Activated naive CD4-positive, alpha-beta T cell treated with anti-CD3 and anti-CD28 coated beads, Interleukin-2, amount 10 ng/mL, durations not matched to agents 7 days and 5 days (primary cell): ENCODE measurements around the gene RELN.

ENCODE experiments used
- CTCF ChIA-PET: fragments of 350-600 bp; sonication (Branson Sonifier 250); formaldehyde crosslinking; loops from one replicate; lab custom pipeline; 2021; ENCODE audit warnings: antibody characterized with exemption; lab: Charles Lee
- DNase-seq: peaks from one replicate; pipeline ENCODE4 v3.0.0-alpha.2; 2020
- H3K27ac Mint-ChIP-seq: one replicate; pipeline ENCODE4 v1.8.0; 2021; ENCODE audit warnings: mild to moderate bottlenecking, moderate library complexity, mixed read lengths
- H3K27me3 Mint-ChIP-seq: one replicate; pipeline ENCODE4 v1.8.0; 2021; ENCODE audit warnings: mild to moderate bottlenecking, mixed read lengths
- H3K36me3 Mint-ChIP-seq: one replicate; pipeline ENCODE4 v1.8.0; 2021; ENCODE audit warnings: mixed read lengths
- H3K4me1 Mint-ChIP-seq: one replicate; pipeline ENCODE4 v1.8.0; 2021; ENCODE audit warnings: mixed read lengths
- H3K4me3 Mint-ChIP-seq: one replicate; pipeline ENCODE4 v1.8.0; 2021; ENCODE audit warnings: mild to moderate bottlenecking, moderate library complexity, mixed read lengths
- H3K9me3 Mint-ChIP-seq: one replicate; pipeline ENCODE4 v1.8.0; 2021; ENCODE audit warnings: mixed read lengths

Gene RELN

DNA sequence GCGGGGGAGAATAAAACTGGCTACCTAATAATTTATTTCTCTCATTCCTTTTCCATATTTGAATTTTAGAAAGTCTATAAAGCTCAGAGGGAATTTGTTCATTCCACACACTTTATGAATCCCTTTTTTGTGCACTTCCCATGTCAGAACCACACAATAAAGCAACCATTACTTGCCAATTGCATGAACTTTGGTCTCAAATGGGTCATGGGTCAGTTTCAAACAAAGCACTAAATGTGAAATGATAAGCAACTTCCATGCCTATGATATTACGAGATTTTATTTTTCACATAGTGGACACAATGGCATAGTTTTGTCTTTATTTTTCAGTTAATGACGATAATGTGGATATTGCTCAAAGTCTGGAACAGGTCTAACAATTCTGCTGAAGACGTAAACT, 18.6 kb upstream of the RELN start:
- DNase-seq, result no peak
- H3K36me3 Mint-ChIP-seq, result no peaks in the 10 kb centered on the region
- H3K27me3 Mint-ChIP-seq, result peaks cover 7% of the 10 kb centered on the region
- no peak overlapping the region for H3K27ac Mint-ChIP-seq
- no peaks in the 10 kb centered on the region for H3K9me3 Mint-ChIP-seq
- CTCF ChIA-PET, result no interaction called here
- no peaks in the 10 kb centered on the region for H3K4me1 Mint-ChIP-seq
- H3K4me3 Mint-ChIP-seq, result no peak overlapping the region

DNA sequence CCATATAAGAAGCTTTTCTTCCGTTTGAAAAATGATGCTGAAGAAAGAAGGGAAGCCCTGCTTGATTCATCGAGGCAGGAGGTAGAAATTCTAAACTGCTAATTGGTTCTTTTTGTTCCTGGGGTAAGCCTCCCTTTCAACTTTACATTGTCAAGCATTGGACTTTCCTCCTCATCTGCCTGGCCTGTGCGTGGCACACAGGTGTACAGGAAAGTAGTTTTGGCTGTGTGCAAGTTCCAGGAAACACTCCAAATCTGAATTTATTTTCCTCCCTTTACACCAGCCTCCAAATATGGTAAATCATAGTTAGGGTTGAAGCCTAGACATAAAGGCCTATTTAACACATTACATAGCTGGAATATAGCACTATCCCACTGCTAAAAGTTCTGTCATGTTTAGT, 18.2 kb upstream of the RELN start:
- Mint-ChIP-seq H3K4me1 (no peaks in the 10 kb centered on the region), H3K27ac (no peak overlapping the region), H3K36me3 (no peaks in the 10 kb centered on the region), H3K9me3 (no peaks in the 10 kb centered on the region), H3K4me3 (no peak overlapping the region), H3K27me3 (peaks cover 7% of the 10 kb centered on the region)
- DNase-seq, result no peak
- CTCF ChIA-PET, result no interaction called here

DNA sequence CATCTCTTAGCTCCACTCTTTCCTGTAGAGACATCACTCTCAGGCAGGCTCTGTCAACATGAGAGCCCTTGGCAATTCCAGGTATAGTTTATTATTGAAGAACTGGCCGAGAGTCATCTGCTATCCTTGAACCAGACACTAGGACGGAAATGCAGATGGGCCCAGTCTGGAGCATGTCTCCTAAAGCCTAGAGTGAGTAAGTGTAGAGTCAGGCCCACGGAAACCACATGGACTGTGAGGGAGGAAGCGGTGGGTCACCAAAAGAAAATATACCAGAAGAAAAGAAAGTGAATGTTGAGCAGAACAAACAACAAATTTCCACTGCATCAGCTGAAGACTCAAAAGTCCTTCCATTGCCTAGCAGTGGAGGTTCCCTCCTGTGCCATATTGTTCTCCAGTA, 15.7 kb upstream of the RELN start:
- no peaks in the 10 kb centered on the region for H3K9me3 Mint-ChIP-seq
- H3K27me3 Mint-ChIP-seq, result peaks cover 7% of the 10 kb centered on the region
- no peaks in the 10 kb centered on the region for H3K4me1 Mint-ChIP-seq
- CTCF ChIA-PET, result no interaction called here
- no peak overlapping the region for H3K27ac Mint-ChIP-seq
- H3K4me3 Mint-ChIP-seq, result no peak overlapping the region
- no peak for DNase-seq
- no peaks in the 10 kb centered on the region for H3K36me3 Mint-ChIP-seq

DNA sequence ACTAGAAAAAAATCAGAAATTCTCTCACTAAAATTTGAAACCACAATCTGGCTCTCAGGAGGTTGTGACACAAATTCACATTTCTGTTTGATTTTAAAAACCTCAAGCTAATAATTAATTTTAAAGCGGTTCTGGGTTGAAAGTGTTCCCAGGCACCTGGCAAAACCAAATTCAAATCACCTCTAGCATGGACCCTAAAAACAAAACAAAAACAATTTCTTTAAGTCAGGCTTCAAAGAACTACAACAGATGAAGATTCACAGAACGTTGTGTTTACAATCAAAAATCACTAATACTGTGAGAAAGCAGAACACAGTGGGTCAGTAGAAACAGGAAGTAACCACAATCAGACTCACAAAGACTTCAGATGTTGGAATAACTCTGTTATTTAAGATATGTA, 7.2 kb upstream of the RELN start:
- Mint-ChIP-seq H3K4me3 (no peak overlapping the region), H3K27ac (no peak overlapping the region), H3K27me3 (peaks cover 6% of the 10 kb centered on the region), H3K4me1 (no peaks in the 10 kb centered on the region), H3K9me3 (no peaks in the 10 kb centered on the region), H3K36me3 (no peaks in the 10 kb centered on the region)
- CTCF ChIA-PET, result no interaction called here
- DNase-seq, result no peak

DNA sequence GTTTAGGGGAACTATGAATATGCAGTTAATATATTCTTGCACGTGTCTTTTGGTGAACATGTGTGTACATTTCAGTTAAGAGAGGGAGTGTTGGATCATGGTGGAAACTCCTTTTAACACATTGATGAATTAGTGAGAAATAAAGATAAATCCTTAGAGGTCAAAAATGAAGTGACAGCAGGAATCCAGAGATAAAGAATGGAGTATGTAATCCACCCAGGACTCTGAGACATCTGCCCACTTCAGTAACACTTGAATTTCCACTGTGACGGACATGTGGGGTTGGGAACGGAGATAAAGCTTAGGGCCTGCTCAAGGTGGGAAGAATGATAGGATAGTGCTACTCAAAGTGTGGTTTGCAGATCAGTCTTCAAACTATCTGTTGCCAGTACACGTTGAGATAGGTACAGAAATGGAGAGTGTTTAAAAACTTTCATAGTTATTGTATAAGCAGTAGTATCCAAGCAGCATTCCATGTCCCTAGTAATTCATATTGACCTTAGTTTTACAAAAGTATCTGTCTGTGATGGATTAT, 6.6 kb upstream of the RELN start:
- Mint-ChIP-seq H3K27ac (no peak overlapping the region), H3K4me3 (no peak overlapping the region), H3K27me3 (peaks cover 12% of the 10 kb centered on the region), H3K4me1 (no peaks in the 10 kb centered on the region), H3K9me3 (no peaks in the 10 kb centered on the region), H3K36me3 (no peaks in the 10 kb centered on the region)
- DNase-seq, result no peak
- CTCF ChIA-PET, result no interaction called here

DNA sequence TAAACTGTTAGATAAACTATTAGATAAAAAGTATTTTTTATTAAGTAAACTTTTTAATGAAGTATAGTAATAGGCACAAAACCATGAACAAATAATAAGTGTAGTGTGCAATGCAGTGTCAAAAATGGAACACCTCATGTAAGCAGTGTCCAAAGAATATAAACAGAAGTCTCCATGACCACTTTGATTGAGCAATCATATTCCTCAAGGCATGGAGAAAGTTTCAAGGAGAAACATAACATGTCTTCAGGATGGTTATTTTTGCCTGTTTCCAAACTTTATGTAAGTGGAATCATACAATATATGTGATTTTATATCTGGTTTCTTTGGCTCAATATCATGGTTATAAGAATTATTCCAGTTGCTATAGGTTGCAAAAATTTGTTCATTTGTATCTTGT, 6.1 kb upstream of the RELN start:
- H3K9me3 Mint-ChIP-seq, result no peaks in the 10 kb centered on the region
- no peak for DNase-seq
- CTCF ChIA-PET, result no interaction called here
- H3K27me3 Mint-ChIP-seq, result peaks cover 17% of the 10 kb centered on the region
- H3K36me3 Mint-ChIP-seq, result no peaks in the 10 kb centered on the region
- H3K27ac Mint-ChIP-seq, result no peak overlapping the region
- peaks cover 2% of the 10 kb centered on the region for H3K4me1 Mint-ChIP-seq
- no peak overlapping the region for H3K4me3 Mint-ChIP-seq

DNA sequence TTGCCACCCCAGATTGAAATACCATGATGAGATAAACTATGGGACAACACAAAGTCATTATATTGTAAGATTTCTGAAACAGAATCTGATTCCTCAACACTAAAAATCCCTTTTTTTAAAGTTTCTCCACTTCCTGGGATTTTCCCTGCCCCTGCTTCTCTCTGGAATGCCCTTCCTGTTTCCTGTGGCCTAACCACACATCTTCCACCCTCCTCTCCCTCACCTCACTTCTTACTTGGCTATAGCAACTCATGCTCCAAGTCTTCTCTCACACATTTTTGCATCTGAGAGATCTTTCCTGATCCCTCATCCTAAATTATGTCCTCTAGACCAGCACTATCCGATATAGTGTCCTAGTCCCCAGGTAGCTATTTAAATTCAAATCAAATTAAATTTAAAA, 4.1 kb upstream of the RELN start:
- Mint-ChIP-seq H3K27ac (no peak overlapping the region), H3K36me3 (peaks cover 3% of the 10 kb centered on the region), H3K9me3 (no peaks in the 10 kb centered on the region), H3K4me3 (no peak overlapping the region), H3K27me3 (peaks cover 35% of the 10 kb centered on the region), H3K4me1 (peaks cover 8% of the 10 kb centered on the region)
- DNase-seq, result no peak
- CTCF ChIA-PET, result no interaction called here

DNA sequence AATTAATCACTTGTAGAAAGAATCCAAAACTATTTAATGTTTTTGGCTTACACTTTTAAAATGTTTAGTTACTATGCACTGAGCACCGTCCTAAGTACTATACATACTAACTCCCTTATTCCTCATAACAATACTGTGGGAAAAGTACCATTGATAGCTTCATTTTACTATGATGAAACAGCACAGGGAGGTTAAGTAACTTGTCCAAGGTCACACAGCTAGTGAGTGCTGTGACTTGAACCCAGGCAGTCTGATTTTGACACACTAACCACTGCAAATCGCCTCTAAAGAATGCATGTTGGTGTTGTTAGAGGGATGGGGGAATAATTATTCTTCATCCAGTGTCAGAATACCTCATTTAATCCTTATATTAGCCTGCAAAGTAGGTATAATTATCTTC, 1.9 kb upstream of the RELN start:
- no peaks in the 10 kb centered on the region for H3K9me3 Mint-ChIP-seq
- CTCF ChIA-PET, result no interaction called here
- peaks cover 45% of the 10 kb centered on the region for H3K27me3 Mint-ChIP-seq
- no peak for DNase-seq
- H3K4me1 Mint-ChIP-seq, result peaks cover 10% of the 10 kb centered on the region
- peaks cover 3% of the 10 kb centered on the region for H3K36me3 Mint-ChIP-seq
- H3K27ac Mint-ChIP-seq, result no peak overlapping the region
- no peak overlapping the region for H3K4me3 Mint-ChIP-seq

DNA sequence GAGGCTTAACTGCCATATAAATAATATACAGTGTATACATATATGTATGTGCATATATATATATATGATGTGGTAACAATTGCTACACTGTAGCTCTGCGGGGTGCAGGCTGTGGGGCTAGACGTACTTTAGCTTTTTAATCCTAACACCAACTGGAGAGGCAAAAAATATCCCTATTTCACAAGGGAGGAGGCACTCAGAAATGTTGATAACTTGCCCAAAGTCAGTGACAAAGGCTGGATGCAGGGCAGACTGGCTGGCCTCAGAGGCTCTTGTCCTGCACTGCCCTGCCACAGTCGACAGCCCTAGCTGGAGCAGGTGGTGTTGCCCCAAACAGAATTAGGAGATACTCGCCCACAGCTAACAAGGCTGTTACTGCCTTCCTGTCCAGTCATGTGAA, 1.5 kb upstream of the RELN start:
- Mint-ChIP-seq H3K4me3 (no peak overlapping the region), H3K27ac (no peak overlapping the region), H3K27me3 (peaks cover 45% of the 10 kb centered on the region), H3K36me3 (peaks cover 3% of the 10 kb centered on the region), H3K9me3 (no peaks in the 10 kb centered on the region), H3K4me1 (peaks cover 10% of the 10 kb centered on the region)
- CTCF ChIA-PET, result no interaction called here
- DNase-seq, result no peak

DNA sequence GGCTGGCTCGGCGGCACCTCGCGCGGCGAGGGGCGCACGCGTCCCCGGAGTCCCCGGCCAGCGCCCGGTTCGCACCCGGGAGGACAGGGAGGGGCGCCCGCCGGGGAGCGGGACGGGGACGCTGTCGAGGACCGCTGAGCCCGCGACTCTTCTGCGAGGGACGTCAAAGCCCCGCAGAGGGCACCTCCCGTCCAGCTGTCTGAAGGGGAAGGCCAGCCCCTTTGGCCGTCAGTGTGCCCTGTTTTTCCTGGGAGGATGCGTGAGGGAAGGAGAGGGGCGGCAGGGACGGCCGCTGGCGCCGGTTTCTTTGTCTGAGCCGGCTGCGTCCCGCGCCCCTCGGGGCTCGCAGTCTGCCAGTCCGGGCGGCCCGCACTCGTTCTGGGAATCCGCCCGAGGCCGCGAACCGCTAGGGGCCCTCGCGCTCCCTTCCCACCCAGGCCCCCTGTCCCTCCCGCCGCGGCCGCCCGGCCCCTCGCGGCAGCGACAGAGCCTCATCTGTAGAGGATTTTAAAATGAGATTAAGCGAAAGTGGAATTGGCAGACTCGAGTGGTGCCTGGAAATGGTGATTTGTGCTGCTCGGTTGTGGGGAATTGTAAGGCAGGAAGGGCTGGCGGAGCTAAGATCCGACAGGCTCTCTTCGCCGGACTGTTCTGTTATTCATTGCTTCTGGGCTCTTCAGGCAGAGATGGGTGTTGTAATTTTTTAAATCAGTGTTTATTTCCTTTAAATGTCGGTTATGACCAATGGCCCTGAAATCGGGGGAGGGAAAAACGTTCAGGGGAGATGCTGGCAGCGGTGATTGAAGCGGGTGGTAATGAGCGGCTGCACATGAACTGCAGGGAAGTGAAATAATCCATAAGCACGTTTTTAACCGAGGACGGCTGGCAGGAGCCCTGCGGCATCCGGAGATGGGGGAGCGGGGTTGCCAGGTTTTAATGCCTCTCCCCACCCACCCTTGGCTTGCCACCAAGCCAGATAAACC, 618 bp upstream of the RELN start:
- H3K36me3 Mint-ChIP-seq, result peaks cover 3% of the 10 kb centered on the region
- H3K4me3 Mint-ChIP-seq, result peak overlapping the region; percentile 43
- CTCF ChIA-PET, result no interaction called here
- peaks cover 45% of the 10 kb centered on the region for H3K27me3 Mint-ChIP-seq
- H3K9me3 Mint-ChIP-seq, result no peaks in the 10 kb centered on the region
- DNase-seq, result no peak
- peak overlapping the region; percentile 58 for H3K27ac Mint-ChIP-seq
- H3K4me1 Mint-ChIP-seq, result peaks cover 10% of the 10 kb centered on the region

DNA sequence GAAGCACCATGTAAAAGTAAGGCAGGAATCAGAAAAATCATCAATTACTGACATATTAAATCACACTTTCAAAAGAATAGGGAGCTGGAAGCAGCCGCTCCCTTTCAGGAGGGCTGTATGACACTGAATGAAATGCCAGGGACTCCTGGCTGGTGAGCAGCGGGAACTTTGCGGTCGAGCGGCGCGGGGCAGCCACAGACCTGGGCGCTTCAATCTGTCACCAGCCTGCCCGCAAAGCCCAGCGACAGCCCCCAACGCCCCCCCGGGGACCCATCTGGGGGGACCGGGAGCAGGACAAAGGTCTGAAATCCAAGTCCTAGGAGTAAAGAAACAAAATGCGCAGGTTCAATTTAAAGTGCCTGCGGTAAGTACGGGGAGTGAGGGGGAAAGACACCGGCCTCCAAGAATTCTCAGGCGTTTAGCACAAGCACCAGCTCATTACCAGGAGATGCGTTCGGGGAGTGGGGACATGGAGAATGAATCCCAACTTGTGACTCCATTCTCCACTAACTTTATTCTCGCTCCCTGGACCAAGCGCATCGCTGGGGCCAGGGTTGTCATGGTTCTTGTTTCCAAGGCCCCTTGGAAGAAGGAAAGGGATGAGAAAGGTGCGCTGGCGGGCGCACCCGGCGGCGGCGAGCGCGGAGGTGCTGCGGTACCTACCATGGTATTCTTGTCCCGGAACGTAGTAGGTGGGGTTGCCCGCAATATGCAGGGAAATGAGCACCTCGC, 824 bp downstream of the RELN start:
- CTCF ChIA-PET, result interaction anchor here (0.7 kb wide), 1 partner anchor 416 kb away, joined by 3 read pairs; no protein-coding TSS in a partner anchor
- Mint-ChIP-seq H3K4me1 (peaks cover 10% of the 10 kb centered on the region), H3K27me3 (peaks cover 44% of the 10 kb centered on the region), H3K4me3 (no peak overlapping the region), H3K36me3 (peaks cover 3% of the 10 kb centered on the region), H3K27ac (no peak overlapping the region), H3K9me3 (no peaks in the 10 kb centered on the region)
- no peak for DNase-seq

DNA sequence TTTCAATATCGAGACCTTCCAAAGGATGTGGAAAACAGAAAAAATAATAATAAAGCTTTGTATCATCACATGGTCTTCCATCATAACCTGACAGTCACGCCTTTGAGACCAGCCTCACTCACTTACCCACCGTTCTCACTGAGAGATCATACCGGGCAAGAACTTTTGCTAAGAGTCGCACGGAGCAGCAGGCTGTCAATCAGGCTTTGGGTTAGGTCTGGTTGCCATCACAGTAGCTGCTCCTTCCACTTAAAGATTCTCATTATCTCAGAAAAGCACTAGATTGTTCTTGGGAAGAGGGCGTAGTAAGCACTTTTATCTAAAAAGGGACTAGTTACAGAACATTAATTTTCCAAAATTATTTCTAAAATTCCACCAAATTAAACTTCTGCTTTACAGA, 2.0 kb downstream of the RELN start:
- no peak overlapping the region for H3K4me3 Mint-ChIP-seq
- H3K4me1 Mint-ChIP-seq, result peaks cover 10% of the 10 kb centered on the region
- CTCF ChIA-PET, result interaction anchor here (0.8 kb wide), 1 partner anchor 9 kb away, joined by 3 read pairs; no protein-coding TSS in a partner anchor

DNA sequence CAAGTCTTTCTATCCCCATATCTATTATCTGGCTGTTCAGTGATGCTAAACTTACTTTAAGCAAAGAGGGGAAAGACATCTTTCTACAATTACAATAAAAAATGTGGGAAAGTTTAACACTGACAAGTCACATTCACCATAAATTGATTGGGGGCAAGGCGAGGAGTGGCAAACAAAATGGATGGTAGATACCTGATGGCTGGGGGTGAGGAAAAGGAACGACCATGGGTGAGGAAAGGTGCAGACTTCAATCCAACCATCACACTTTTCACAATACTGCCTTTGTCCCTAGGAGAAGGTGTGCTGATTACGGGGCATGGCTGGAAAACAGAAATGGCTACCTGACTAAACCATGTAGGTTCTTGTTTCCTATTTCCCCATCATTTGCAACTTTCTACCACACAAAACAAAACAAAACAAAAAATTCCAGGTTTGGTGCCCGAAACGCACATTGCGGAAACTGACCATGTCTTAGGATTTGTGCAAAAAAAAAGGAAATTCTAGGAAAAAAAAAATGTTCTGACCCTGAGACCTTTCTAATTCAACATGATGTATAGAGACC, 3.8 kb downstream of the RELN start:
- Mint-ChIP-seq H3K27me3 (peaks cover 34% of the 10 kb centered on the region), H3K9me3 (no peaks in the 10 kb centered on the region), H3K36me3 (peaks cover 3% of the 10 kb centered on the region), H3K27ac (no peak overlapping the region), H3K4me1 (peaks cover 9% of the 10 kb centered on the region), H3K4me3 (no peak overlapping the region)
- no peak for DNase-seq
- CTCF ChIA-PET, result no interaction called here

More for the DNA sequence above, 2.0 kb downstream of the RELN start:
- Mint-ChIP-seq H3K36me3 (peaks cover 3% of the 10 kb centered on the region), H3K9me3 (no peaks in the 10 kb centered on the region), H3K27ac (no peak overlapping the region), H3K27me3 (peaks cover 41% of the 10 kb centered on the region)
- no peak for DNase-seq

DNA sequence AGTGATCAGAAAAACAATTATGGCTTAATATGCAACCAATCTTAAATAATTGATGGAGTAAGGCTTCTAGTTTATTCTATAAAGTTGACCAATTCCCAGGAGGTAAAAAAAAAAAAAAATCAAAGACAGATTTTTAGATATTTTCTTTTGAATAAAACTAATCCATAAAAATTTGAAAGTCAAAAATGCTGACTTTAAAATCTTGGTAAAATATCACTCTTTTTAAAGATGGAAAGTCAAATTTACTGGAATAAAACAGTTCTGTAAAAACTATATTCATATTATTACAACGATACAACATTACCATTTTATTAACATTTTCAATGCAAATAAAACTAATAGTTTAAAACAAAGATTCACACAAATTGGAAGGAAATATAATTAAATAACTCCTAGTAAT, 5.4 kb downstream of the RELN start:
- no peaks in the 10 kb centered on the region for H3K36me3 Mint-ChIP-seq
- CTCF ChIA-PET, result no interaction called here
- H3K4me3 Mint-ChIP-seq, result no peak overlapping the region
- DNase-seq, result no peak
- peaks cover 20% of the 10 kb centered on the region for H3K27me3 Mint-ChIP-seq
- peaks cover 4% of the 10 kb centered on the region for H3K4me1 Mint-ChIP-seq
- H3K9me3 Mint-ChIP-seq, result no peaks in the 10 kb centered on the region
- no peak overlapping the region for H3K27ac Mint-ChIP-seq
